ENCODE results near the gene CCDC85C.

The CCDC85C gene

GRCh38 chr14:99546234-99546879 is 57.6 kb downstream of the CCDC85C start:
- no peaks in the 10 kb centered on the region for H3K27me3 ChIP-seq
- peak overlapping the region; percentile 26 for H3K4me3 ChIP-seq (ENCODE audit: low read depth, low read length)
- DNase-seq: peak; percentile 68
- H3K4me1 ChIP-seq: peaks cover 65% of the 10 kb centered on the region
- no peaks in the 10 kb centered on the region for H3K36me3 ChIP-seq
- TF ChIP-seq CTCF (IDR thresholded peaks at IDR 0.05; ENCODE audit: low read depth, low read length): no peak
- H3K9me3 ChIP-seq: no peaks in the 10 kb centered on the region

GRCh38 chr14:99545586-99545985 is 58.4 kb downstream of the CCDC85C start:
- Histone ChIP-seq H3K9me3 (no peaks in the 10 kb centered on the region), H3K4me3 (ENCODE audit: low read depth, low read length) (peak overlapping the region; percentile 26), H3K36me3 (no peaks in the 10 kb centered on the region), H3K4me1 (peaks cover 71% of the 10 kb centered on the region), H3K27me3 (no peaks in the 10 kb centered on the region)
- TF ChIP-seq CTCF (IDR thresholded peaks at IDR 0.05; ENCODE audit: low read depth, low read length): no peak
- no peak for DNase-seq

GRCh38 chr14:99544991-99545390 is 59.0 kb downstream of the CCDC85C start:
- no peaks in the 10 kb centered on the region for H3K27me3 ChIP-seq
- DNase-seq: no peak
- peak overlapping the region; percentile 9; the same call in 1 of the 2 replicates for H3K4me3 ChIP-seq (ENCODE audit: low read depth, low read length)
- no peaks in the 10 kb centered on the region for H3K36me3 ChIP-seq
- peaks cover 70% of the 10 kb centered on the region for H3K4me1 ChIP-seq
- H3K9me3 ChIP-seq: no peaks in the 10 kb centered on the region
- no peak for TF ChIP-seq CTCF (IDR thresholded peaks at IDR 0.05; ENCODE audit: low read depth, low read length)

- Histone ChIP-seq H3K4me1 (peaks cover 69% of the 10 kb centered on the region), H3K4me3 (ENCODE audit: low read depth, low read length) (no peak overlapping the region), H3K27me3 (no peaks in the 10 kb centered on the region), H3K36me3 (no peaks in the 10 kb centered on the region; the same call in 1 of the 2 replicates), H3K9me3 (no peaks in the 10 kb centered on the region)
- no peak for DNase-seq
- TF ChIP-seq CTCF (IDR thresholded peaks at IDR 0.05; ENCODE audit: low read depth, low read length): no peak
These were observed 60.0 kb downstream of the CCDC85C start for GRCh38 chr14:99543985-99544384.

- Histone ChIP-seq H3K4me3 (ENCODE audit: low read depth, low read length) (no peak overlapping the region), H3K36me3 (no peaks in the 10 kb centered on the region; the same call in 1 of the 2 replicates), H3K4me1 (peaks cover 73% of the 10 kb centered on the region), H3K27me3 (no peaks in the 10 kb centered on the region), H3K9me3 (no peaks in the 10 kb centered on the region)
- no peak for TF ChIP-seq CTCF (IDR thresholded peaks at IDR 0.05; ENCODE audit: low read depth, low read length)
- DNase-seq: no peak
These were observed 60.6 kb downstream of the CCDC85C start for GRCh38 chr14:99543370-99543769.

- no peaks in the 10 kb centered on the region for H3K27me3 ChIP-seq
- no peak for DNase-seq
- no peaks in the 10 kb centered on the region for H3K9me3 ChIP-seq
- no peak overlapping the region for H3K4me3 ChIP-seq (ENCODE audit: low read depth, low read length)
- no peaks in the 10 kb centered on the region; the same call in 1 of the 2 replicates for H3K36me3 ChIP-seq
- H3K4me1 ChIP-seq: peaks cover 81% of the 10 kb centered on the region
- no peak for TF ChIP-seq CTCF (IDR thresholded peaks at IDR 0.05; ENCODE audit: low read depth, low read length)
These were observed 61.4 kb downstream of the CCDC85C start for GRCh38 chr14:99542566-99542965.
